Prostate gland (tissue), 2 donors: ENCODE measurements around the gene PPP1R3A.

Experiments used
- POLR2A ChIP-seq: fragments of 450-650 bp; IDR thresholded peaks from one replicate; pipeline ENCODE4 v1.6.1; 2016; ENCODE audit warnings: antibody characterized with exemption, mild to moderate bottlenecking
- TF ChIP-seq, protein P1 (sequence below), 4 experiments: fragments of 200-600 bp in 2 of 4; fragments of 450-650 bp in 2 of 4; sonication (generic) in 2 of 4; IDR thresholded peaks; 1 replicate in 3 of 4; 2 replicates in 1 of 4; pipeline ENCODE4 v1.5.1; 2016 to 2019; ENCODE audit warnings: antibody characterized with exemption in 4 of 4, mild to moderate bottlenecking in 2 of 4, moderate library complexity in 2 of 4

GRCh38 chr7:113891031-113891350 lies 27.8 kb downstream of the PPP1R3A start:
- TF ChIP-seq POLR2A = no peak
- TF ChIP-seq, protein P1, sequence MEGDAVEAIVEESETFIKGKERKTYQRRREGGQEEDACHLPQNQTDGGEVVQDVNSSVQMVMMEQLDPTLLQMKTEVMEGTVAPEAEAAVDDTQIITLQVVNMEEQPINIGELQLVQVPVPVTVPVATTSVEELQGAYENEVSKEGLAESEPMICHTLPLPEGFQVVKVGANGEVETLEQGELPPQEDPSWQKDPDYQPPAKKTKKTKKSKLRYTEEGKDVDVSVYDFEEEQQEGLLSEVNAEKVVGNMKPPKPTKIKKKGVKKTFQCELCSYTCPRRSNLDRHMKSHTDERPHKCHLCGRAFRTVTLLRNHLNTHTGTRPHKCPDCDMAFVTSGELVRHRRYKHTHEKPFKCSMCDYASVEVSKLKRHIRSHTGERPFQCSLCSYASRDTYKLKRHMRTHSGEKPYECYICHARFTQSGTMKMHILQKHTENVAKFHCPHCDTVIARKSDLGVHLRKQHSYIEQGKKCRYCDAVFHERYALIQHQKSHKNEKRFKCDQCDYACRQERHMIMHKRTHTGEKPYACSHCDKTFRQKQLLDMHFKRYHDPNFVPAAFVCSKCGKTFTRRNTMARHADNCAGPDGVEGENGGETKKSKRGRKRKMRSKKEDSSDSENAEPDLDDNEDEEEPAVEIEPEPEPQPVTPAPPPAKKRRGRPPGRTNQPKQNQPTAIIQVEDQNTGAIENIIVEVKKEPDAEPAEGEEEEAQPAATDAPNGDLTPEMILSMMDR (IDR thresholded peaks at IDR 0.05) = no peak
